Middle frontal gyrus (tissue), 1 donor: ENCODE measurements around the gene ZFP91.
"Not testable (repeated sequence)": the region's sequence is repeated elsewhere in the genome, so short reads cannot be mapped to it uniquely, and the experiment has no call there.

Experiments
- DNase-seq: peaks from one replicate; pipeline ENCODE4 v3.0.0-alpha.2; 2015; ENCODE audit warnings: low spot score; ENCODE audit errors: extremely low spot score

The ZFP91 gene, protein sequence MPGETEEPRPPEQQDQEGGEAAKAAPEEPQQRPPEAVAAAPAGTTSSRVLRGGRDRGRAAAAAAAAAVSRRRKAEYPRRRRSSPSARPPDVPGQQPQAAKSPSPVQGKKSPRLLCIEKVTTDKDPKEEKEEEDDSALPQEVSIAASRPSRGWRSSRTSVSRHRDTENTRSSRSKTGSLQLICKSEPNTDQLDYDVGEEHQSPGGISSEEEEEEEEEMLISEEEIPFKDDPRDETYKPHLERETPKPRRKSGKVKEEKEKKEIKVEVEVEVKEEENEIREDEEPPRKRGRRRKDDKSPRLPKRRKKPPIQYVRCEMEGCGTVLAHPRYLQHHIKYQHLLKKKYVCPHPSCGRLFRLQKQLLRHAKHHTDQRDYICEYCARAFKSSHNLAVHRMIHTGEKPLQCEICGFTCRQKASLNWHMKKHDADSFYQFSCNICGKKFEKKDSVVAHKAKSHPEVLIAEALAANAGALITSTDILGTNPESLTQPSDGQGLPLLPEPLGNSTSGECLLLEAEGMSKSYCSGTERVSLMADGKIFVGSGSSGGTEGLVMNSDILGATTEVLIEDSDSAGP

DNA sequence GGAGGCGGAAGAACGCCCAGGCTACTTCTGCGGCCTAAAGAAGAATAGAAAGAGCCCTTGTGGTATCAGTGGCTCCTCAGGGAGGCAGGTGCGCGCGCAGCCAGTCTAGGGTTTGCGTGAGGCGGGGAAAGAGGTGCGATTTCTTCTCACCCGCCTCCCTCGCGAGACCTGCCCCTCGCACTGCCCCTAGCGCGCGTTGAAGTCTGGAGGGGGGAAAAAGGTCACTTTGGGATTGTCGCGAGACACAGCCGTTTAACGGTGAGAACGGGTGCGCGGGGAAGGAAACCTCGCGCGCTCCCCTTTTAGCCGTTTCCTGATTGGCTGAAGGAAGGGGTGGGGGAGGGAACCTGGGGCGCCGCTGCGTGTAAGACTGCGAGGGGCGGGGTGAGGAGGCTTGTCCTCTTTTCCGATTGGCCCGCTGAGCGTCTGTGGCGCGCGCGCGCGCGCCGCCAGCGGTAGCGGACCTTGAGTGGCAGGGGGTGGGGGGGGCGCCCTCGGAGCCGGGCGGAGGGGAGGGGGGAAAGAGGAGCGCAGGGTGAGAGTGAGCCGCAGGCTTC is at the start of gene ZFP91:
TSS of gene ZFP91 (plus strand) at position 429 of the 557 bp plus-strand sequence. CDS start 219 bp downstream, outside the sequence.
- peak; percentile 95 for DNase-seq

DNA sequence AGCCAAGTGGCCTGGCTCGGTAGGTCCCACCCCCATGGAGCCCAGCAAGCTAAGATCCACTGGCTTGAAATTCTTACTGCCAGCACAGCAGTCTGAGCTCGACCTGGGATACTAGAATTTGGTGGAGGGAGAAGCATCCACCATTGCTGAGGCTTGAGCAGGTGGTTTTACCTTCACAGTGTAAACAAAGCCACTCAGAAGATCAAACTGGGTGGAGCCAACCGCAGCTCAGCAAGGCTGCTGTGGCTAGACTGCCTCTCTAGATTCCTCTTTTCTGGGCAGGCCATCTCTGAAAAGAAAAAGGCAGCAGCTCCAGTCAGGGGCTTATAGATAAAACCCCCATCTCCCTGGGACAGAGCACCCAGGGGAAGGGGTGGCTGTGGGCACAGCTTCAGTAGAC is 48.6 kb upstream of the ZFP91 start:
- no peak for DNase-seq

DNA sequence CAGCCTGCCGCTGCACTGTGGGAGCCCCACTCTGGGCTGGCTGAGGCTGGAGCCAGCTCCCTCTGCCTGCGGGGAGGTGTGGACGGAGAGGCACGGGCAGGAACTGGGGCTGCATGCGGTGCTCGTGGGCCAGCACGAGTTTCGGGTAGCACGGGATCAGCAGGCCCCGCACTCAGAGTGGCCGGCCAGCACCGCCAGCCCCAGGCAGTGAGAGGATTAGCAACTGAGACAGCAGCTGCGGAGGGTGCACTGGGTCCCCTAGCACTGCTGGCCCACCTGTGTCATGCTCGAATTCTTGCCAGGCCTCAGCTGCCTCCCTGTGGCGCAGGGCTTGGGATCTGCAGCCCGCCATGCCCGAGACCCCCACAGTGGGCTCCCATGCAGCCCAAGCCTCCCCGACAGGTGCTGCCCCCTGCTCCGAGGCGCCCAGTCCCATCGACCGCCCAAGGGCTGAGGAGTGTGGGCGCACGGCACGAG is 47.0 kb upstream of the ZFP91 start:
- no peak for DNase-seq

GRCh38 chr11:58546841-58547240 is 32.0 kb upstream of the ZFP91 start:
- DNase-seq = no peak

DNA sequence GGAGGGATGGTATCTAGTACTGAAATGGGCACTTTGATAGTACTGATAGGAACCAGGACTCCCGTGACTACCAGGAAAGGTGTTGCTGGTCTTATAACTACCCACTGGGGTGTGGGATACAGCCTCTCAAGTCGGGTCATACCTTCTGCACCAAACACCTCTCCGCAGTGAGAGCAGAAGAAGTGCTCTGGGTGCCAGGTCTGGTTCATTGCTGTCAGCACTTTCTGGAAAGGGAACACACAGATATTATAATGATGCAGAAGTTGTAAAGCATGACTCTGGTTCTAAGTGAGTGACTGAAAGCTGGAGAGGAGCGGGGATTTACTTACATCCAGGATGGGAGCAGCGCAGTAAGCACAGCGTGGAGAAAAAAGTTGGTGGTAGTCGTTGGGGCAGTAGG is 29.2 kb upstream of the ZFP91 start:
- no peak for DNase-seq

- no peak for DNase-seq
Measured at GRCh38 chr11:58560842-58561241, 18.0 kb upstream of the ZFP91 start.

- no peak for DNase-seq
Measured at GRCh38 chr11:58561394-58562098, 17.3 kb upstream of the ZFP91 start.

- no peak for DNase-seq
Measured at GRCh38 chr11:58562375-58562800, 16.5 kb upstream of the ZFP91 start.

DNA sequence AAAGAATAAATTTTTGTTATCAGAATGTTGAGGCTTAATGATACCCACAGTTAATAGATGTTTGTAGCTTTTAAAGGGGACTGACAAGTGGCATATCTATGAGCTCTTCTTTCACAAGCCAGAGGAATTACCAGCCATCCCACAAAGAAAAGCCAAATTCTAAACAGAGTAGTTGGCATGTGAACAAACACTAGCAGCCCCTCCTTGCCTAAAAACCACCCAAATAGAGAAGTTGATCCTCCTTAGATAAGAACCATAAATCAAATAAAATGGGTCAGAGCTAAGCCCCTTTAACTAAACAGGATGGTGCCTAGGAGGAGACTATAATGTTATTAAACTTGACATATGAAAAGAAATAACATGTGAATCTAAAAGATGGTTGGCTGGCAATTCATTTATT is 14.6 kb upstream of the ZFP91 start:
- DNase-seq = no peak

GRCh38 chr11:58567889-58568512 is 10.9 kb upstream of the ZFP91 start:
- no peak for DNase-seq

DNA sequence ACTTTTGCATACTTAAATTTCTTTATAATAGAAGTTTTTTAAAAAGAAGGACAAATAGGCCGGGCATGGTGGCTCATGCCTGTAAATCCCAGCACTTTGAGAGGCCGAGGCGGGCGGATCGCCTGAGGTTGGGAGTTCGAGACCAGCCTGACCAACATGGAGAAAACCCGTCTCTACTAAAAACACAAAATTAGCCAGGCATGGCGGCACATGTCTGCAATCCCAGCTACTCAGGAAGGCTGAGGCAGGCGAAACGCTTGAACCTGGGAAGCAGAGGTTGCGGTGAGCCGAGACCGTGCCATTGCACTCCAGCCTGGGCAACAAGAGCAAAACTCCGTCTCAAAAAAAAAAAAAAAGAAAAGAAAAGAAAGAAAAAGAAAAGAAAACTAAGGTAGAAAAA is 6.0 kb upstream of the ZFP91 start:
- DNase-seq = not testable (repeated sequence)

GRCh38 chr11:58573451-58574104 is 5.3 kb upstream of the ZFP91 start:
- DNase-seq = no peak

- DNase-seq = no peak
Measured at GRCh38 chr11:58574881-58575280, 4.0 kb upstream of the ZFP91 start.

- no peak for DNase-seq
Measured at GRCh38 chr11:58575377-58576020, 3.4 kb upstream of the ZFP91 start, which contains the start of gene LPXN. Gene LPXN, minus strand, starts transcription at chr11:58575856. Its CDS starts 84 bp downstream, at chr11:58575772.

- no peak for DNase-seq
Measured at GRCh38 chr11:58576887-58577471, 1.9 kb upstream of the ZFP91 start.

GRCh38 chr11:58577555-58578135 is 1.2 kb upstream of the ZFP91 start:
- DNase-seq = no peak

DNA sequence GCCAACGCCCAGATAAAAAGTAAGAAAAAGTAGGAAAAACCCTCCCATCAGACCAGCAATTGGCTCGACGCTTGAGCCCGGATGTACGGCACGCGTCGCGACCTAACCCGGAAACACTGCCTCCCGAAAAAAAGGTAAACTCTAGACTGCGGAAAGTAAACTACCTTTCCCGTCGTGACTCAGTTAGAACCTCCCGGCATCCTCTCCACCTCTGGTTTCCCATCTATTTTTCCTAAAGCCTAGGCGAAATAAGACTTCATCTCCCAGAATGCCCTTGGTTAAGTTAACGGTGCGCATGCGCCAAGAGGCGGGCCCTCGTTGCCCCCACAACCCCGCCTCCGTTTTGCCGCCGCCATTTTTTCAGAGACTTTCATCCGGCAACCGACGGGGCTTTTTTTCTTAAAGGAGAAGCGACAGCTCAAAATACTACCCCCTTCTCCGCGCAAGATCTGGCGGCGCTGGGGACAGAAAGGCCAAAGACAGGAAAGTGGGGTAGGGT is 678 bp upstream of the ZFP91 start:
- peak; percentile 92 for DNase-seq

- peak; percentile 75 for DNase-seq
Measured at GRCh38 chr11:58579192-58580129, 598 bp downstream of the ZFP91 start.
